ENCODE data around the gene PCSK2. TPM values are rescaled to one million over a fixed set of nuclear protein-coding genes. Genes with fewer than 3 reads are reported as not detected.
A peak's percentile ranks its signal among the peaks of the same experiment; 100 is the strongest.
"Not testable (repeated sequence)": the region's sequence is repeated elsewhere in the genome, so short reads cannot be mapped to it uniquely, and the experiment has no call there.

The PCSK2 gene
- total RNA-seq, 1 donor from 2014 or later = 0.74 TPM

- H3K9me3 ChIP-seq (replicated peaks) = peaks cover 5% of the 10 kb centered on the region
- no peak overlapping the region for H3K27ac ChIP-seq (replicated peaks)
- no peak overlapping the region for H3K4me3 ChIP-seq
- no peaks in the 10 kb centered on the region for H3K4me1 ChIP-seq
- no peaks in the 10 kb centered on the region for H3K36me3 ChIP-seq
- no peak for DNase-seq
- intact Hi-C loops (cut with micrococcal nuclease) = no loop called here
- TF ChIP-seq CTCF (IDR thresholded peaks at IDR 0.05; ENCODE audit: borderline replicate concordance) = no peak
- no peaks in the 10 kb centered on the region for H3K27me3 ChIP-seq (ENCODE audit: low read depth)
These were observed 11.7 kb upstream of the PCSK2 start for GRCh38 chr20:17215167-17215566.

GRCh38 chr20:17219856-17220255, 7.0 kb upstream of the PCSK2 start:
- DNase-seq; H3K4me3 ChIP-seq; H3K27ac ChIP-seq (replicated peaks); H3K4me1 ChIP-seq; H3K36me3 ChIP-seq; intact Hi-C loops (cut with micrococcal nuclease); H3K9me3 ChIP-seq (replicated peaks): not testable (repeated sequence)
- H3K27me3 ChIP-seq (ENCODE audit: low read depth) = peaks cover 17% of the 10 kb centered on the region

GRCh38 chr20:17223553-17223952, 3.3 kb upstream of the PCSK2 start:
- no peak for TF ChIP-seq CTCF (IDR thresholded peaks at IDR 0.05; ENCODE audit: borderline replicate concordance)
- Histone ChIP-seq H3K9me3 (replicated peaks) (no peaks in the 10 kb centered on the region), H3K36me3 (no peaks in the 10 kb centered on the region), H3K4me3 (no peak overlapping the region), H3K27me3 (ENCODE audit: low read depth) (peaks cover 54% of the 10 kb centered on the region), H3K27ac (replicated peaks) (no peak overlapping the region), H3K4me1 (peaks cover 20% of the 10 kb centered on the region)
- intact Hi-C loops (cut with micrococcal nuclease) = no loop called here
- DNase-seq = no peak

GRCh38 chr20:17225851-17226409, 910 bp upstream of the PCSK2 start:
- Histone ChIP-seq H3K4me3 (peak overlapping the region; percentile 56), H3K4me1 (peaks cover 20% of the 10 kb centered on the region), H3K27me3 (ENCODE audit: low read depth) (peaks cover 73% of the 10 kb centered on the region), H3K36me3 (no peaks in the 10 kb centered on the region), H3K27ac (replicated peaks) (no peak overlapping the region), H3K9me3 (replicated peaks) (no peaks in the 10 kb centered on the region)
- TF ChIP-seq CTCF (IDR thresholded peaks at IDR 0.05; ENCODE audit: borderline replicate concordance) = no peak
- DNase-seq = no peak
- intact Hi-C loops (cut with micrococcal nuclease) = no loop called here

GRCh38 chr20:17227219-17227575, 357 bp downstream of the PCSK2 start:
- no peak for DNase-seq
- H3K36me3 ChIP-seq = no peaks in the 10 kb centered on the region
- H3K9me3 ChIP-seq (replicated peaks) = no peaks in the 10 kb centered on the region
- H3K4me1 ChIP-seq = peaks cover 20% of the 10 kb centered on the region
- H3K27ac ChIP-seq (replicated peaks) = no peak overlapping the region
- intact Hi-C loops (cut with micrococcal nuclease) = no loop called here
- peak overlapping the region; percentile 56 for H3K4me3 ChIP-seq
- peaks cover 78% of the 10 kb centered on the region for H3K27me3 ChIP-seq (ENCODE audit: low read depth)
- TF ChIP-seq CTCF (IDR thresholded peaks at IDR 0.05; ENCODE audit: borderline replicate concordance) = no peak

- intact Hi-C loops (cut with micrococcal nuclease) = no loop called here
- Histone ChIP-seq H3K27ac (replicated peaks) (no peak overlapping the region), H3K36me3 (no peaks in the 10 kb centered on the region), H3K4me1 (peaks cover 20% of the 10 kb centered on the region), H3K9me3 (replicated peaks) (no peaks in the 10 kb centered on the region), H3K4me3 (peak overlapping the region; percentile 56), H3K27me3 (ENCODE audit: low read depth) (peaks cover 80% of the 10 kb centered on the region)
- TF ChIP-seq CTCF (IDR thresholded peaks at IDR 0.05; ENCODE audit: borderline replicate concordance) = no peak
- DNase-seq = no peak
These were observed 1.1 kb downstream of the PCSK2 start for GRCh38 chr20:17227669-17228623.
